ENCODE data around the gene RNF182.

DNA sequence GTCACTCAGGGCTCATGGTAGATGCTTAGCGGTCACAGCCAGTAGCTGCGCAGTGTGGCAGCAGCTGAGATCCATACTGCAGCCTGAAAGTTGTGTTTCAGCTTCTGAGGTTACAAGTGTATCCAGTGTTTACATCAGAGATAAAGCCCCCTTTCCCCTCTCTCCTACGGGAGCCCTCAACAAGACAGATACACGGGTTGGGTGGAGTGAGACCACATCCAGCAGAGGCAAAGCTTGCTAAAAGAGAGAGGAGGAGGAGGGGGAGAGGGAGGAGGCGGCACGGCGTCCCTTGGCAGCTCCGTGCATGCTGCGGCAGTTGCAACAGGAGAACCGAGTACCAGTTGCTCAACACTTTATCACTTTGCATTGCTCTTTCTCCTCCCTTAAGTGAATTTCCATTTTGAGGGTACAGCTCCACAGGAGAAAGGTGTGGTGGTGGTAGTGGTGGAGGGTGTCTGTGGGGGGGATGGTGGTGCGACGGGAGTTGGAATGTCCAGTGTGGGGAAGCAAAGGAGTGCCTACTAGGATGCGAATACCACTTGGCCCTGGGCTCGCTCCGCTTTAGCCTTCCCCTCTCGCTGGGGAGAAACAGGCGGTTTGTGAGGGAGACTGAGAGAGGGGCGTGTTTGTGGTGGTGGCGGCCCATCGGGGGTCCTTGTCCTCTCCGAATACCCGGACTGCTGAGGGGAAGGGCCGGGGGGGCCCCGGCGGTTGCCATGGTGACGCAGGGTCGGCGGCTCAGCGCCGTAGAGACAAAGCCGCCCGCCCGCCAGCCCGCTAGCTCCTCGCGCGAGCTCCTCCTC lies 405 bp upstream of the RNF182 start:
- TF ChIP-seq, protein P1, sequence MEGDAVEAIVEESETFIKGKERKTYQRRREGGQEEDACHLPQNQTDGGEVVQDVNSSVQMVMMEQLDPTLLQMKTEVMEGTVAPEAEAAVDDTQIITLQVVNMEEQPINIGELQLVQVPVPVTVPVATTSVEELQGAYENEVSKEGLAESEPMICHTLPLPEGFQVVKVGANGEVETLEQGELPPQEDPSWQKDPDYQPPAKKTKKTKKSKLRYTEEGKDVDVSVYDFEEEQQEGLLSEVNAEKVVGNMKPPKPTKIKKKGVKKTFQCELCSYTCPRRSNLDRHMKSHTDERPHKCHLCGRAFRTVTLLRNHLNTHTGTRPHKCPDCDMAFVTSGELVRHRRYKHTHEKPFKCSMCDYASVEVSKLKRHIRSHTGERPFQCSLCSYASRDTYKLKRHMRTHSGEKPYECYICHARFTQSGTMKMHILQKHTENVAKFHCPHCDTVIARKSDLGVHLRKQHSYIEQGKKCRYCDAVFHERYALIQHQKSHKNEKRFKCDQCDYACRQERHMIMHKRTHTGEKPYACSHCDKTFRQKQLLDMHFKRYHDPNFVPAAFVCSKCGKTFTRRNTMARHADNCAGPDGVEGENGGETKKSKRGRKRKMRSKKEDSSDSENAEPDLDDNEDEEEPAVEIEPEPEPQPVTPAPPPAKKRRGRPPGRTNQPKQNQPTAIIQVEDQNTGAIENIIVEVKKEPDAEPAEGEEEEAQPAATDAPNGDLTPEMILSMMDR (IDR thresholded peaks at IDR 0.05; ENCODE audit: insufficient read depth, low read length) = no peak
- TF ChIP-seq POLR2AphosphoS5 (IDR thresholded peaks at IDR 0.05; ENCODE audit: low read depth) (no peak), SPI1 (IDR thresholded peaks at IDR 0.05; ENCODE audit: borderline replicate concordance, low read depth) (no peak)
- TF ChIP-seq, protein P2, sequence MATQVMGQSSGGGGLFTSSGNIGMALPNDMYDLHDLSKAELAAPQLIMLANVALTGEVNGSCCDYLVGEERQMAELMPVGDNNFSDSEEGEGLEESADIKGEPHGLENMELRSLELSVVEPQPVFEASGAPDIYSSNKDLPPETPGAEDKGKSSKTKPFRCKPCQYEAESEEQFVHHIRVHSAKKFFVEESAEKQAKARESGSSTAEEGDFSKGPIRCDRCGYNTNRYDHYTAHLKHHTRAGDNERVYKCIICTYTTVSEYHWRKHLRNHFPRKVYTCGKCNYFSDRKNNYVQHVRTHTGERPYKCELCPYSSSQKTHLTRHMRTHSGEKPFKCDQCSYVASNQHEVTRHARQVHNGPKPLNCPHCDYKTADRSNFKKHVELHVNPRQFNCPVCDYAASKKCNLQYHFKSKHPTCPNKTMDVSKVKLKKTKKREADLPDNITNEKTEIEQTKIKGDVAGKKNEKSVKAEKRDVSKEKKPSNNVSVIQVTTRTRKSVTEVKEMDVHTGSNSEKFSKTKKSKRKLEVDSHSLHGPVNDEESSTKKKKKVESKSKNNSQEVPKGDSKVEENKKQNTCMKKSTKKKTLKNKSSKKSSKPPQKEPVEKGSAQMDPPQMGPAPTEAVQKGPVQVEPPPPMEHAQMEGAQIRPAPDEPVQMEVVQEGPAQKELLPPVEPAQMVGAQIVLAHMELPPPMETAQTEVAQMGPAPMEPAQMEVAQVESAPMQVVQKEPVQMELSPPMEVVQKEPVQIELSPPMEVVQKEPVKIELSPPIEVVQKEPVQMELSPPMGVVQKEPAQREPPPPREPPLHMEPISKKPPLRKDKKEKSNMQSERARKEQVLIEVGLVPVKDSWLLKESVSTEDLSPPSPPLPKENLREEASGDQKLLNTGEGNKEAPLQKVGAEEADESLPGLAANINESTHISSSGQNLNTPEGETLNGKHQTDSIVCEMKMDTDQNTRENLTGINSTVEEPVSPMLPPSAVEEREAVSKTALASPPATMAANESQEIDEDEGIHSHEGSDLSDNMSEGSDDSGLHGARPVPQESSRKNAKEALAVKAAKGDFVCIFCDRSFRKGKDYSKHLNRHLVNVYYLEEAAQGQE (IDR thresholded peaks at IDR 0.05; ENCODE audit: insufficient replicate concordance, low read depth) = no peak
